Renal cortex interstitium (tissue), 11 donors: ENCODE measurements around the gene P3H2. TPM values are rescaled to one million over a fixed set of nuclear protein-coding genes. Genes with fewer than 3 reads are reported as not detected.
A peak's percentile ranks its signal among the peaks of the same experiment; 100 is the strongest.
"Not testable (repeated sequence)": the region's sequence is repeated elsewhere in the genome, so short reads cannot be mapped to it uniquely, and the experiment has no call there.

Source experiments
- DNase-seq, 11 donors: peaks; one replicate each; pipeline ENCODE4 v3.0.0-alpha.2; 2013; ENCODE audit warnings: low read depth in 9 of 11, low spot score in 4 of 11; ENCODE audit errors: extremely low read depth in 1 of 11
- polyA plus RNA-seq, 3 donors: library from polyadenylated mRNA; unstranded; fragments of 120-200 nt; gene quantifications; one replicate each; pipeline ENCODE4 v1.2.1, GENCODE V29; 2013; ENCODE audit not compliant: insufficient read length in 3 of 3

The P3H2 gene
- polyA plus RNA-seq, 3 donors = 85.3 to 90.4 (median 86.5) TPM

- DNase-seq = no peak
Observed at GRCh38 chr3:189975391-189975990, 145.2 kb downstream of the P3H2 start.

GRCh38 chr3:189974359-189974758, 146.3 kb downstream of the P3H2 start:
- DNase-seq = no peak

- peak; percentile 31 to 68 (median 55) for DNase-seq
Observed at GRCh38 chr3:189967254-189967865, 153.3 kb downstream of the P3H2 start.

GRCh38 chr3:189966843-189967242, 153.9 kb downstream of the P3H2 start:
- DNase-seq = no peak

GRCh38 chr3:189964623-189965332, 155.9 kb downstream of the P3H2 start:
- DNase-seq = no peak

- DNase-seq = no peak
Observed at GRCh38 chr3:189962466-189962865, 158.2 kb downstream of the P3H2 start.

- DNase-seq = peak; percentile 43 to 83 (median 70)
Observed at GRCh38 chr3:189961522-189962161, 159.1 kb downstream of the P3H2 start.

GRCh38 chr3:189961086-189961485, 159.6 kb downstream of the P3H2 start:
- DNase-seq = not testable (repeated sequence)

- no peak for DNase-seq
Observed at GRCh38 chr3:189954733-189955665, 165.7 kb downstream of the P3H2 start.

GRCh38 chr3:189953551-189953950, 167.1 kb downstream of the P3H2 start:
- no peak for DNase-seq

- DNase-seq = no peak
Observed at GRCh38 chr3:189952272-189952671, 168.4 kb downstream of the P3H2 start.

- DNase-seq = no peak
Observed at GRCh38 chr3:189950258-189950657, 170.4 kb downstream of the P3H2 start.

- no peak for DNase-seq
Observed at GRCh38 chr3:189949580-189949979, 171.1 kb downstream of the P3H2 start.

GRCh38 chr3:189948724-189949045, 172.0 kb downstream of the P3H2 start:
- DNase-seq = no peak

GRCh38 chr3:189947948-189948723, 172.6 kb downstream of the P3H2 start:
- DNase-seq = peak in 1 of 11 donors; percentile 25

- no peak for DNase-seq
Observed at GRCh38 chr3:189947068-189947467, 173.6 kb downstream of the P3H2 start.

GRCh38 chr3:189945935-189946709, 174.6 kb downstream of the P3H2 start:
- DNase-seq = no peak
